Measurements from ENCODE around the gene AGAP1. TPM values are rescaled to one million over a fixed set of nuclear protein-coding genes. Genes with fewer than 3 reads are reported as not detected.

AGAP1 gene
- total and polyA plus RNA-seq, 2 donors = 1.7 to 3.0 TPM

DNA sequence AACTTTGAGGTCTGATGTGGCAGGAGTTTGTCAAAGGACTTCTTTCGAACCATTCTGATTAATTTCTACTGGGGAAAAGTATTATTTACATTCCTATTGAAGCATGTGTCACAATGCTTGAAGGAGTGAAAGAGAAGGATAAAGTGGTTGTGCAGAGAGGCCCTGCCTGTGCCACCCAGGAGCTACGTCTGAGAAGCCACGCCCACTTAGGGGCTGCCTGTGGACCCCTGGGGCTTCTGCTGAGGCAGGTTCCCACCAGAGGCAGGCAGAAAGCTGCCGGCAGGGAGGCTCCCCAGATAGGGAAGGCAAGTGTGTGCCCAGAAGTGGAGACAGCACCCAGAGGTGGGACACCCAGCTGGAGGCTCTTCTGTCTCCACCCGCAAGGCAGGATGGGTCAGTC, 627.0 kb downstream of the AGAP1 start:
- H3K4me1 ChIP-seq (ENCODE audit: control insufficient read depth in 2 of 2, insufficient read depth in 2 of 2, low read length in 2 of 2) = no peaks in the 10 kb centered on the region
- H3K27ac ChIP-seq (ENCODE audit: low read depth in 1 of 2, low read length in 1 of 2) = no peak overlapping the region
- no peaks in the 10 kb centered on the region for H3K9me3 ChIP-seq (ENCODE audit: control insufficient read depth in 2 of 2, insufficient read depth in 1 of 2, low read length in 1 of 2)
- H3K27me3 ChIP-seq (ENCODE audit: control insufficient read depth in 2 of 2, insufficient read depth in 1 of 2, low read length in 1 of 2) = peaks cover 0 to 19% of the 10 kb centered on the region in 2 donors
- no peak overlapping the region for H3K4me3 ChIP-seq (ENCODE audit: low read length in 2 of 2)
- DNase-seq (ENCODE audit: low read depth in 6 of 9, low spot score in 9 of 9) = no peak
- no peaks in the 10 kb centered on the region for H3K36me3 ChIP-seq (ENCODE audit: control insufficient read depth in 2 of 2, insufficient read depth in 2 of 2, low read length in 1 of 2)
- WGBS = 81% methylated on average over 5 of the region's 5 CpGs

DNA sequence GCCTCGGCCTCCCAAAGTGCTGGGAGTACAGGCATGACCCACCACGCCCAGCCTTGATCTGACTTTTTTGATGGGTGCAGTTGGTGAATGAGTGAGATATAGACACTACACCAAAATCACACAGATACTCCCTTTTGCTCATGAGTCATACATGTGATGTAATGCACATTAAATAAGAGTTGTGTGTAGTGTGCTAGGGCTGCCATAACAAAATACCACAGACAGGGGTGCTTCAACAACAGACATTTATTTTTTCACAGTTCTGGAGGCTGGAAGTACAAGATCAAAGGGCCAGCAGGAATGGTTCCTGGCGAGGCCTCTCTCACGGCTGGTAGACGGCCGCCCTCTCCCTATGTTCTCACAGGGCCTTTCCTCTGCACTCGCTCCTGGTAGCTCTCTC, 627.7 kb downstream of the AGAP1 start:
- Histone ChIP-seq H3K27me3 (ENCODE audit: control insufficient read depth in 2 of 2, insufficient read depth in 1 of 2, low read length in 1 of 2) (peaks cover 0 to 19% of the 10 kb centered on the region in 2 donors), H3K9me3 (ENCODE audit: control insufficient read depth in 2 of 2, insufficient read depth in 1 of 2, low read length in 1 of 2) (no peaks in the 10 kb centered on the region), H3K27ac (ENCODE audit: low read depth in 1 of 2, low read length in 1 of 2) (no peak overlapping the region), H3K36me3 (ENCODE audit: control insufficient read depth in 2 of 2, insufficient read depth in 2 of 2, low read length in 1 of 2) (no peaks in the 10 kb centered on the region), H3K4me3 (ENCODE audit: low read length in 2 of 2) (no peak overlapping the region), H3K4me1 (ENCODE audit: control insufficient read depth in 2 of 2, insufficient read depth in 2 of 2, low read length in 2 of 2) (no peaks in the 10 kb centered on the region)
- 96% methylated on average over 7 of the region's 7 CpGs for WGBS
- no peak for DNase-seq (ENCODE audit: low read depth in 6 of 9, low spot score in 9 of 9)

DNA sequence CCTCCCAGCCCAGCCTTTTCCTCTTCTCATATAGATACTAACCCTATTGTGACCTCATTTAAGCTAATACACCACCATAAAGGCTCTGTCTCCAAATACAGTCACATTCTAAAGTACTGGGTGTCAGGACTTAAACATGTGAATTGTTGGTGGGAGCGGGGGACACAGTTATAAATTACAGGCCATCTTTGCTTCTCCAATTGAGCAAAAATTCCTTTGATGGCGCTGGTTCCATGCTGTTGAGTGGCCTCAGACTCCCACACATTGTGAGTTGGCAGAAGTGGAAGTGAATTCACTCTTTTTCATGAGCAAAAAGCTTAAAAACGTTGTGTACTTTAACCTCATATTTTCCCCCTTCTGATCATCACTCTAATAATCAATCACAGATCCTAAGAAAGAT, 628.4 kb downstream of the AGAP1 start:
- Histone ChIP-seq H3K27ac (ENCODE audit: low read depth in 1 of 2, low read length in 1 of 2) (no peak overlapping the region), H3K4me3 (ENCODE audit: low read length in 2 of 2) (no peak overlapping the region), H3K9me3 (ENCODE audit: control insufficient read depth in 2 of 2, insufficient read depth in 1 of 2, low read length in 1 of 2) (no peaks in the 10 kb centered on the region), H3K36me3 (ENCODE audit: control insufficient read depth in 2 of 2, insufficient read depth in 2 of 2, low read length in 1 of 2) (no peaks in the 10 kb centered on the region), H3K4me1 (ENCODE audit: control insufficient read depth in 2 of 2, insufficient read depth in 2 of 2, low read length in 2 of 2) (no peaks in the 10 kb centered on the region), H3K27me3 (ENCODE audit: control insufficient read depth in 2 of 2, insufficient read depth in 1 of 2, low read length in 1 of 2) (peaks cover 0 to 19% of the 10 kb centered on the region in 2 donors)
- DNase-seq (ENCODE audit: low read depth in 6 of 9, low spot score in 9 of 9) = no peak
- WGBS = 83% methylated on average over 3 of the region's 3 CpGs

DNA sequence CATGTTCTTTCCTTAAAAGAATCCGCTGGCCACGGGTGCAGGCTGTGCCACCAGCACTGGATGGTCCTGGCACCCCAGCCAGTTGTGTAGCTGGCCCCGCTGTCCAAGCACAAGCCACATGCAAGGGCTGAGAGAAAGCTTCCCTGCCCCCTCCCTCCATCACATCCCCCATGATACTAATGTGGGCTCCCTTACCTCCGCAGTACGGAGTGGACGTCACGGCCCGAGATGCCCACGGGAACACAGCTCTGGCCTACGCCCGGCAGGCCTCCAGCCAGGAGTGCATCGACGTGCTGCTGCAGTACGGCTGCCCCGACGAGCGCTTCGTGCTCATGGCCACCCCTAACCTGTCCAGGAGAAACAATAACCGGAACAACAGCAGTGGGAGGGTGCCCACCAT, 629.9 kb downstream of the AGAP1 start:
- 97% methylated on average over 19 of the region's 19 CpGs for WGBS
- H3K27me3 ChIP-seq (ENCODE audit: control insufficient read depth in 2 of 2, insufficient read depth in 1 of 2, low read length in 1 of 2) = peaks cover 0 to 14% of the 10 kb centered on the region in 2 donors
- H3K27ac ChIP-seq (ENCODE audit: low read depth in 1 of 2, low read length in 1 of 2) = no peak overlapping the region
- no peak for DNase-seq (ENCODE audit: low read depth in 6 of 9, low spot score in 9 of 9)
- no peak overlapping the region for H3K4me3 ChIP-seq (ENCODE audit: low read length in 2 of 2)
- H3K36me3 ChIP-seq (ENCODE audit: control insufficient read depth in 2 of 2, insufficient read depth in 2 of 2, low read length in 1 of 2) = no peaks in the 10 kb centered on the region
- no peaks in the 10 kb centered on the region for H3K4me1 ChIP-seq (ENCODE audit: control insufficient read depth in 2 of 2, insufficient read depth in 2 of 2, low read length in 2 of 2)
- H3K9me3 ChIP-seq (ENCODE audit: control insufficient read depth in 2 of 2, insufficient read depth in 1 of 2, low read length in 1 of 2) = no peaks in the 10 kb centered on the region

DNA sequence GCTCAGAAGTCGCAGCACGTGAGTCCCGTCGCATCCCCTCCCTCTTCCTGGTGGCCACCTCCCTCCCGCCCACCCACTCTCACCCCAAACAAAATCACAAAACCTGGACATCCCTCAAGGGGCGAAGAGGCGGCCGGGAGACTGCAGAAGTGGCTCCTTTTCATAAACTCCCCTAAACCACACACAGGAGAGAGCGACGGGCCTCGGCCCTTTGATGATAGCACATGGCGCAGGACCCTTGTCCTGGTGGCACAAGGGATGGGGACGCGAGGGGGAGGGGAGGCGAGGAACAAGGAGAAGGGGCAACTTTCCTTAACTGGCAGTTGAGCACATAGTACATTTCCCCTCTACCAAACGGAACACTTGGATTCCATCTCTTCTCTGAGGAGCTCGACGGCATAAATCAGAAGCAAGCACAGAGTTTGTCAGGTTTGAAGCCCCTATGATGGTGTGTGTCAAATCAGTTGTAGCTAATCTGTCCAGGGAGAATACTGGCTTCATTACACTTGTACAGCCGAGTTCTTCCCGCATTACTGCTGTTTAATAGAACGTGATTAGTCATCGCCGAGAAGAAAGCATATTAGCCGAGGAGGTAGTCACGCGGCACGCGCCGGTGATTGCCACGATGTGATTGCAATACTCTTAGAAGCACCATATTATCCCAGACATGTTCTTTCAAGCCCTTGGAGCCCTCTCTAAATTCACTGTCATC, 630.5 kb downstream of the AGAP1 start:
- no peak for DNase-seq (ENCODE audit: low read depth in 6 of 9, low spot score in 9 of 9)
- Histone ChIP-seq H3K27ac (ENCODE audit: low read depth in 1 of 2, low read length in 1 of 2) (no peak overlapping the region), H3K36me3 (ENCODE audit: control insufficient read depth in 2 of 2, insufficient read depth in 2 of 2, low read length in 1 of 2) (no peaks in the 10 kb centered on the region), H3K4me1 (ENCODE audit: control insufficient read depth in 2 of 2, insufficient read depth in 2 of 2, low read length in 2 of 2) (no peaks in the 10 kb centered on the region), H3K27me3 (ENCODE audit: control insufficient read depth in 2 of 2, insufficient read depth in 1 of 2, low read length in 1 of 2) (peaks cover 0 to 10% of the 10 kb centered on the region in 2 donors), H3K9me3 (ENCODE audit: control insufficient read depth in 2 of 2, insufficient read depth in 1 of 2, low read length in 1 of 2) (no peaks in the 10 kb centered on the region), H3K4me3 (ENCODE audit: low read length in 2 of 2) (no peak overlapping the region)
- WGBS = 93% methylated on average over 30 of the region's 30 CpGs

DNA sequence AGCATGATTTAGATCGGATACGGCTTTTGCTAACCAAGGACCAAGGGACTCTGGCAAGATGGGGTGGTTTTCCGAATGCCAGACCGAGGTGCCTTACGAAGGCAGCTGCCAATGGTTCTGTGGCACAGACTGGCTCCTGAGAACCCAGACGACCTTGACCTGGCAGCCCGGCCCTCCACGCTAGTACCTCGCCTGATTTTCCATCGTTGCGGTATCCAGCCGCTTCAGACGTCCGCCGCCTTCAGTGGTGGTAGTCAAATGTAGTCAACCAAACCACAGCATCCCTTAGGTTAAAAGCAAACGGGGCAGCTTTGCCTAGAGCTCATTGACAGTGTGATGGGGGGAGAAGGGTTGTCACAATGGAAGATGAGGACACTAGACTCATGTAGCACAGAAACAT, 631.7 kb downstream of the AGAP1 start:
- H3K36me3 ChIP-seq (ENCODE audit: control insufficient read depth in 2 of 2, insufficient read depth in 2 of 2, low read length in 1 of 2) = no peaks in the 10 kb centered on the region
- no peak for DNase-seq (ENCODE audit: low read depth in 6 of 9, low spot score in 9 of 9)
- WGBS = 94% methylated on average over 16 of the region's 16 CpGs

DNA sequence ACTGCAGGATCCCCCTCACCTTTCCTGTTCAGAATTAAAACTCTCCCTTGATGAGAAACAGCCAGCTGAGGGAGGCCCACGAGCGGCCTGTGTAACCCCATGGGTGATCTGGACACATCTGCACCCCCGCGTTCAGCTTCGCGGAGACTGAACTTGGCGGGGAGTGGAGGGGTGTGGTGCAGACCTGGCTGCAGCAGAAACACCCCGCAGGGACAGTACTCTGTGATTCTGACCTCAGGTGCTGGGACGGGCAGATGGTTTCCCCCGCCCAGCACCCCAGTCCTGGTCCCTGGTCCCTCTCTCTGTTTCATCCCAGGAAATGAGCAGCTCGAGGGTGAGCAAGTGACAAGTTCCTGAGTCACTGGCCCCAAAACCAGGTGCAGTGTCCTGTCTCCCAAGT, 633.2 kb downstream of the AGAP1 start:
- no peak for DNase-seq (ENCODE audit: low read depth in 6 of 9, low spot score in 9 of 9)
- 93% methylated on average over 11 of the region's 11 CpGs for WGBS
- Histone ChIP-seq H3K36me3 (ENCODE audit: control insufficient read depth in 2 of 2, insufficient read depth in 2 of 2, low read length in 1 of 2) (no peaks in the 10 kb centered on the region), H3K27ac (ENCODE audit: low read depth in 1 of 2, low read length in 1 of 2) (no peak overlapping the region), H3K4me3 (ENCODE audit: low read length in 2 of 2) (no peak overlapping the region), H3K9me3 (ENCODE audit: control insufficient read depth in 2 of 2, insufficient read depth in 1 of 2, low read length in 1 of 2) (no peaks in the 10 kb centered on the region), H3K27me3 (ENCODE audit: control insufficient read depth in 2 of 2, insufficient read depth in 1 of 2, low read length in 1 of 2) (no peaks in the 10 kb centered on the region), H3K4me1 (ENCODE audit: control insufficient read depth in 2 of 2, insufficient read depth in 2 of 2, low read length in 2 of 2) (no peaks in the 10 kb centered on the region)

More for the DNA sequence above, 631.7 kb downstream of the AGAP1 start:
- Histone ChIP-seq H3K27ac (ENCODE audit: low read depth in 1 of 2, low read length in 1 of 2) (no peak overlapping the region), H3K4me3 (ENCODE audit: low read length in 2 of 2) (no peak overlapping the region), H3K4me1 (ENCODE audit: control insufficient read depth in 2 of 2, insufficient read depth in 2 of 2, low read length in 2 of 2) (no peaks in the 10 kb centered on the region), H3K9me3 (ENCODE audit: control insufficient read depth in 2 of 2, insufficient read depth in 1 of 2, low read length in 1 of 2) (no peaks in the 10 kb centered on the region), H3K27me3 (ENCODE audit: control insufficient read depth in 2 of 2, insufficient read depth in 1 of 2, low read length in 1 of 2) (peaks cover 0 to 2% of the 10 kb centered on the region in 2 donors)

DNA sequence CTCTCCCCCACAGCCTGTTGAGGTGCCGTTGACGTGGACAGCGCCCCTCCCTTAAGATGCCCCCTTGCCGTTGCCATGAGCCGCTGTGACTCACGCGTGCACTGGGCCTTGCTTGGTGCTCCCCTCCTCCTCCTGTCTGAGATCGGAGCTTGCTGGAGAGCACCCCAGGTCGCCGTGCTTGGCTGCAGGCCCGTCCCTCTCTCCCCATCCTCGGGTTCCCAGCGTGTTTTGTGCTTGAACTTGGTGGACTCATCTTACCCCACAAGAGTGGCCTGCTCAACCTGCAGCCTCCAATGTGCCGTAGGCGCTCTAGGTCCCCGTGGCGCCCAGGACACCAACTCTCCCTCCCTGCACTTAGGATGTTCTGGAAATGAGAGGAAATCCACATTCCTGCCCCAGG, 634.5 kb downstream of the AGAP1 start:
- DNase-seq (ENCODE audit: low read depth in 6 of 9, low spot score in 9 of 9) = no peak
- Histone ChIP-seq H3K36me3 (ENCODE audit: control insufficient read depth in 2 of 2, insufficient read depth in 2 of 2, low read length in 1 of 2) (no peaks in the 10 kb centered on the region), H3K27ac (ENCODE audit: low read depth in 1 of 2, low read length in 1 of 2) (no peak overlapping the region), H3K9me3 (ENCODE audit: control insufficient read depth in 2 of 2, insufficient read depth in 1 of 2, low read length in 1 of 2) (no peaks in the 10 kb centered on the region), H3K4me3 (ENCODE audit: low read length in 2 of 2) (no peak overlapping the region), H3K27me3 (ENCODE audit: control insufficient read depth in 2 of 2, insufficient read depth in 1 of 2, low read length in 1 of 2) (no peaks in the 10 kb centered on the region), H3K4me1 (ENCODE audit: control insufficient read depth in 2 of 2, insufficient read depth in 2 of 2, low read length in 2 of 2) (no peaks in the 10 kb centered on the region)
- 93% methylated on average over 17 of the region's 17 CpGs for WGBS

DNA sequence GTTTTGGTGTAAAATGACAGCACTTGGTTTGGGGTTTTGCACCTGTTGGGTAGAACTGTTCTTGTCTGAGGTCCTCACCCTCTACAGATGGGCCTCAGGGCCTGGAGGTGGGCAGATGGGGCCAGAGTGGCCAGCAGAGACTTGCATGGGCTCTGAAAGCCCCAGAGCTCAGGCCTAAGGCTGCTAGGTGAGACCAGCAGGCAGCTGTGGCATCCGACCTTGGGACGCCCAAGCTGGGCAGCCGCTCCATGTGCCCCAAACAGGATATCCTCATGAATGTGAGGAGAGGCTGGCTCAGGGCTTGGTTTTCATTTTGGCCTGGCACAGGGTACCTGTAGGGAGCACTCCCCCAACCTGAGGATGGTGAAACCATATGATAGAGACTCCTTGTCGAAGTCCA, 636.1 kb downstream of the AGAP1 start:
- Histone ChIP-seq H3K27me3 (ENCODE audit: control insufficient read depth in 2 of 2, insufficient read depth in 1 of 2, low read length in 1 of 2) (no peaks in the 10 kb centered on the region), H3K9me3 (ENCODE audit: control insufficient read depth in 2 of 2, insufficient read depth in 1 of 2, low read length in 1 of 2) (no peaks in the 10 kb centered on the region), H3K36me3 (ENCODE audit: control insufficient read depth in 2 of 2, insufficient read depth in 2 of 2, low read length in 1 of 2) (no peaks in the 10 kb centered on the region), H3K4me1 (ENCODE audit: control insufficient read depth in 2 of 2, insufficient read depth in 2 of 2, low read length in 2 of 2) (no peaks in the 10 kb centered on the region), H3K27ac (ENCODE audit: low read depth in 1 of 2, low read length in 1 of 2) (no peak overlapping the region), H3K4me3 (ENCODE audit: low read length in 2 of 2) (no peak overlapping the region)
- 99% methylated on average over 4 of the region's 4 CpGs for WGBS
- DNase-seq (ENCODE audit: low read depth in 6 of 9, low spot score in 9 of 9) = no peak
